HG02798 (cell line): Measurements from ENCODE around the gene FOXJ3.

Experiments used
- ATAC-seq: cut with Tn5 transposase; IDR thresholded peaks from one replicate; pipeline ENCODE4 v1.9.1; 2021; ENCODE audit warnings: mild to moderate bottlenecking; ENCODE audit not compliant: unreplicated experiment, poor library complexity

The FOXJ3 gene

GRCh38 chr1:42173155-42173933 lies 161.7 kb downstream of the FOXJ3 start:
- ATAC-seq, result no peak

DNA sequence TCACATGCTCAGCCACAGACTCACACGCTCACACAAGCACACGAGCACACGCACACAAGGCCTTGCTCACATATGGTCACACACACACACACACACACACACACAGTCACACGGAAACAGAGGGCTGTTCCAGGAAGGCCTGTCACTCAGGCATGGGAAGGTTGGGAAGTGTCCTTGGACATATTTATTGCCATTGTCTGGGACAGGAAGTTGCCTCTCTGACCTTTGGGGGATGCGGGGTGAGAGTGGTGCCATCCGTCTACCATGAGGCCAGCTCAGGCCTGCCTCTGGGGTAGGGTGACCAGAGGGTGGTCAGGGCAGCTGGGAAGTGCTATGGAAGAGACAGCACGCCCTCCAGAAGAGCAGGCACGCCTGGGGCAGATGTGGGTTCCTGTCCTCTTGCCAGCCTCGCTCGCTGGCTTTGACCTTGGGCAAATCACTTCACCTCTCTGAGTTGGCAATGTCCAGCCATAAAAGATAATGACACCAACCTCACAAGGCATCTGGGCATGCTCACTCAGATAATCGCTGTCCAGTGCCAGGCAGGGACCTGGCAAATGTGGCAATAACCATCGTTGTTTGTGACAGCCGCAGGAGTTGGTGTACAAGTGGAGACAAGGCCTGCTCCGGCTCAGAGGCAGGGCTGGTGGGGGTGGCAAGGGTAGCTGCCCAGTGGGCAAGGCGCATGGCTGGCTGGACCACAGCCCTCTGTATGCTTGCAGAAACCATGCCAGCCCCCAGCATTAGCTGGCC lies 162.5 kb downstream of the FOXJ3 start:
- ATAC-seq, result no peak

GRCh38 chr1:42171679-42172266 lies 163.3 kb downstream of the FOXJ3 start:
- ATAC-seq, result no peak

GRCh38 chr1:42170779-42171621 lies 164.0 kb downstream of the FOXJ3 start:
- ATAC-seq, result no peak

DNA sequence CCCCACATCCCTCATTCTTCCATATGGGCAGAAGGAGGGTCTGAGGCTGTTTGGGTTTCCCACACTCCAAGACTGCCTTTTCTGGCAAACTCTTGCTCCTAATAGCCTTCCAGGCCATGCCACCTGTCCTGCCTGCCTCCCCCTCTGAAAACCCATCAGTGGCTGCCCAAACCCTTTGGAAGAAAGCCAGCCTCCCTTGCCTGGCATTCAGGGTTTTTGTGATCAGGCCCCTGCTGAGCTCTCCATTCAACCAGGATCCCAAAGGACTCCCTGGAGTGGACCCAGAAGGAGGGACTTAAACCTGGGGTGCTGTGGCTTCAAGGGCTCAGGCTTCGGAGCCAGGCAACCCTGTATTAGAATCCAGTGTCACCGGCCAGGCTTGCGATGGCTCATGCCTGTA lies 166.3 kb downstream of the FOXJ3 start:
- no peak for ATAC-seq

GRCh38 chr1:42168391-42168670 lies 166.7 kb downstream of the FOXJ3 start:
- no peak for ATAC-seq

GRCh38 chr1:42167611-42168390 lies 167.2 kb downstream of the FOXJ3 start:
- ATAC-seq, result no peak

GRCh38 chr1:42165511-42166210 lies 169.4 kb downstream of the FOXJ3 start:
- ATAC-seq, result no peak

DNA sequence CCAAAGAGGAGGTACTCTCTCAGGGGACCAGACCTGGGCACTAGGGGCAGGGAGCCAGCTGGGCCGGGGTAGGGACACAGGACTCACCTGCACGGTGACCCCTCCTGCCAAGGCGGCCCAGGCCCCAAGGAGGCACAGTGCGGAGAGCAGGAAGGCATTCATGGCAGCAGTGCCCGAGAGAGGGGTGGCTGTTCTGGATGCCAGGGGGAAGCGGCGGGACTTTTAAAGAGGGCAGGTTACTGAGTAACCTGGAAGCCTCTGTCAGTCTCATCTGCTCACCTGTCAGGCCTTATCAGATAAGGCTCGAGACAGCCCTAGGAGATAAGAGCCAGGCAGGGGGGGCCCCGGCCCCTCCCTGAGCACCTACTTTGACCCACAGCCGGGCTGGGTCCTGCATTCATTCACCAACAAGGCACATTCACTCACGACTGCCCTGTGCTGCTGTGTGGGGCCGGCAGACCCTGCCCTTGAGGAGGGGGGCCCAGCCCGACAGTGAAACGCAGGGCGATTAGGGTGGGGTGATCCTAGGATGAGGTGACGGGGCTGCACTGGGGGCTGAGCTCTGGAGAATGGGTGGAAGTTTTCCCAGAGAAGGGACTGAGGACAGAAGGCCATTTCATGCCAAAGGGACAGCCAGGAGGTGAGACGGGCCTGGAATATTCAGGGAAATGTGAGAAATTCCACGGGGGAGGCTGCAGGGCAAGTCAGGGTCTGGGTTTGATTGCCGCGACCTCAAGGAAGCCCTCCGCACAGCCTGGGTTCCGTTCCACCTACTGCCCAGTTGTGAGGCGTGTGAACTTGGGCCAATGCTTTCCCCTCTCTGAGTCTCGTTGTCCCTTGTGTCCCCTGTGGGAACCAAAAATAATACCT lies 170.2 kb downstream of the FOXJ3 start, which contains the start of gene GUCA2A:
Gene GUCA2A, minus strand, starts transcription at position 195 of the 870 bp plus-strand sequence. Its CDS starts 33 bp downstream, at position 162.
- ATAC-seq, result no peak

DNA sequence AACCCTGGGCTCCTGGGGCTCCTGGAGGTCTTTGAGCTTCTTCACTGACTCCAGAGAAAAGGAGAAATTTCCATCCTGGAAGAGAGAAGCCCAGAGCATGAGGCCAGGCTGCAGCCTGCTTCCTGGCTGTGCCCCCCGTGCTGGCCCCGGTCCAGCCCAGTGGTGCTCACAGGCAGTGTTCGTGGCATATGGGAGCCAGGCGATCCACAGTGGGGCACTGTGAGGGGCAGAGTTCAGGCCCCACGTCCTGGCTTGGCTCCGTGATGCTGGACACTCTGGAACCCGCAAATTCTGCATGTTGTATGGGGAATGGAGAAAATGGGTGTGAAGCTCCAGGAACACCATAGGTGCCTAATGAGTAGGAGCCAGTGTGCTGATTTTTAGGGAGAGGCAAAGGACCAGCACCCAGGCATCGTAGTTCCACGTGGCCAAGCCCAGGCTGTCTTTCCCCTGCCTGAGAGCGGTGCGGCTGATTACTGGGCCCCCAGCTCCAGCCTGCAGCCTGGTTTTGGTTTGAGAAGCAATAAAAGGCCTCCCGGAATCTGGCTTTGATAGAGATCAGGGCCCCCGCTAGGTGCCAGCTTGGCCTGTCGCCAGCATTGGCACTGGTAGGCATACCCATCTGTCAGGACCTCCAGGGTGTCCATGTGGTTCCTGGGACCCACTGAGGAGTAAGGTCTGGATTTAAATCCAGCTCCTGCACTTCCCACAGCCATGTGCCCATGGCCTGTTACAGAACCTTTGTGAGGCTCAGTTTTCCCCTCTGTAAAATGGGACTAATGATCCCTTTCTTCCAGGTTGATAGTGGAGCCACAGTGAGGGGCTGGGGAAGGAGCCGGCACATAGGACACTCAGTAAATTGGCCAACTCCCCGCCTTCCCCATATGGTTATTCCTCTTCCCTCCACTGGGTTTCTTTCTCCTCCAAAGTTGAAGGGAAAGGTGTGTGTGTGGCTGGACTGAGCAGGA lies 171.2 kb downstream of the FOXJ3 start:
- ATAC-seq, result no peak

- ATAC-seq, result no peak
These were observed 171.9 kb downstream of the FOXJ3 start for GRCh38 chr1:42163114-42163513.

DNA sequence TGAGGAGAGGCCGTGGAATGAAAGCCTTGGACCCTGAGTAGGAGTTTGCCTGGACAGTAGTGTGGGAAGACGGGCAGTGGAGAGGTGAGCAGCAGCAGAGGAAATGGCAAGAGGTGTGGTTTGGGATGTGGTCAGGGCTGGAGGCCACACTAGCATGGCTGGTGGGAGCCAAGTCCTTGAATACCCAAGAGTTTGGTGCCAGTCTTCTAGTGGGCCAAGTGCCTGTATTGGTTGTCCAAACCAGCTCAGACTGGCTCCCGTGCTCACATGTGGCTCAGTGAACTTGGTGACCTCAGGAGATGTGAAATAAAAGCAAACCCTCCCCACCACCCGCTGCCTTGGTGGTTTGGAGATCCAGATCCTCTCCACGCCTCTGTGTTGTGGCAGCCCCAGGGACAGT lies 172.9 kb downstream of the FOXJ3 start:
- no peak for ATAC-seq

- ATAC-seq, result no peak
These were observed 176.8 kb downstream of the FOXJ3 start for GRCh38 chr1:42158189-42158588.

GRCh38 chr1:42157667-42158066 lies 177.4 kb downstream of the FOXJ3 start:
- no peak for ATAC-seq

- ATAC-seq, result no peak
These were observed 179.7 kb downstream of the FOXJ3 start for GRCh38 chr1:42155362-42155761.

DNA sequence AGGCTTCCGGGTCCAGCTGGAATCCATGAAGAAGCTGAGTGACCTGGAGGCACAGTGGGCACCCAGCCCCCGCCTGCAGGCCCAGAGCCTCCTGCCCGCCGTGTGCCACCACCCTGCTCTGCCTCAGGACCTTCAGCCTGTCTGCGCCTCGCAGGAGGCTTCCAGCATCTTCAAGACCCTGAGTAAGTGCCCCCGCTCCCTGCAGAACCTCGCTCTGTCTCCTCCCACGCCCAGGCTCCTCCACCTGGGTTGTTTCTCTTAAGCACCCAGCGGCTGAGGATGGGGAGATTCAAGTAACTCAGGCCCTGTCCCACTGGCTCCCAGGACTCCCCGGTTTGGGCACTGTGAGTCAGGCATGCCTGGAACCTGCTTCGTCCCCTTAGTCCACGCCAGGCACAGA lies 180.3 kb downstream of the FOXJ3 start:
- no peak for ATAC-seq

- ATAC-seq, result no peak
These were observed 181.4 kb downstream of the FOXJ3 start for GRCh38 chr1:42153624-42154023.
